Measurements from ENCODE around the gene ARL6IP4. TPM values are rescaled to one million over a fixed set of nuclear protein-coding genes. Genes with fewer than 3 reads are reported as not detected.

The ARL6IP4 gene
- 100 to 1,000 TPM in 3 of 4 donors, 10 to 100 TPM in 1; 87.5 to 149 (median 114) TPM for total RNA-seq

DNA sequence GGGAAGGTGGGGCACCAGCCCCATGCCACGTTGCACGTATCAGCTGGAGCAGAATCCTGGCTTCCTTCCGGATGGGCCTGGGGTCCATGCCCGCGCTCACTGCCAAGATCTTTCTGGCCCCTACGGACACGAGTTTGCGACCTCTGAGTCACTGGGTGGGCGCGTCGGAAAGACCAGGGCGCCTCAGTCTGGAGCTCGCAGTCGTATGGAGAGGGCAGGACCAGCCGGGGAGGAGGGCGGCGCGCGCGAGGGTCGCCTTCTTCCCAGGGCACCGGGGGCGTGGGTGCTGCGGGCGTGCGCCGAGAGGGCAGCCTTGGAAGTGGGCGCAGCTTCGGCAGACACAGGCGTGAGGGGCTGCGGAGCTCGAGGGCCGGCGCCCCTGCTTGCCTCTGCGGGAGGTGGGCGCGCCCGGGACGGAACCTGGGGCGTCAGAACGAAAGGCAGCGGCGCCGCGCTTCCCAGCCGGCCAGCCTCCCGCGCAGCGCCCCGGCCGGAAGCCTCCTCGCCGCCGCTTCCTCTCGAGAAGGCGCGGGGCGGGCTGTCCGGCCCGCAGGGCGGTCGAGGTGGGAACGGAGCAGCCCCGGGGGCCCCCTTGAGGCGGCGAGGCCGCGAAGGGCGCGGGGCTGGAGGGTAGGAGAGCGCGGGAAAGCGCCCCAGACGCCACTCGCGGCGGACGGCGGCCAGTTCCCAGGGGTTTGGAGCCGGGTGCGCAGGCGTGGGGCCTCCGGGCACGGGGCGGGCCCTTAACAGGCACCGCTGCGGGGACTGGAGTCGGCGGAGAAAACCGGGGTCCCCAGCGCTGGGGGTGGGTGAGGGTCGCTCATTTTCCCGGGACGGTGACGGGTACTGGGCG is at the start of gene ARL6IP4:
ARL6IP4 (plus strand) TSS at position 499 of the 853 bp plus-strand sequence. CDS start 459 bp downstream, outside the sequence.
- no peaks in the 10 kb centered on the region for H3K9me3 ChIP-seq
- under 1% methylated on average over 44 of the region's 96 CpGs for WGBS

DNA sequence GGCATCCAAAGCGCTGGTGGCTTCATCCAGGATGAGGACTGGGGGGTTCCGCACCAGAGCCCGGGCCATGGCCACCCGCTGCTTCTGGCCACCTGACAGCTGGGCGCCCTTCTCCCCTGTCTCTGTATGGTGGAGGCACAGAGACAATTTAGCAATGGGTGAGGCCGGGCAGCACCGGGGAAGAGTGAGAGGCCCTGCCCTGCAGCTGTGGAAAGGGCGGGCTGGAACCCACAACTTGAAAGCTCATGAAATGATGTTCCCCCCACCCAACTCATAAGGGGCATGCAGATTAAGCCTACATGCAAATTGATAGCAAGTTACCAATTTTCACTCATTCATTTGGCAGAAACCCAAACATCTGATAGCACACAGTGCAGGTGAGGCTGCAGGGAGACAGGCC is 48.3 kb upstream of the ARL6IP4 start:
- no peak for DNase-seq (ENCODE audit: low spot score in 2 of 2)
- 77% methylated on average over 6 of the region's 8 CpGs for WGBS
- no peaks in the 10 kb centered on the region for H3K4me1 ChIP-seq
- peaks cover 15% of the 10 kb centered on the region for H3K36me3 ChIP-seq
- H3K27ac ChIP-seq: no peak overlapping the region
- TF ChIP-seq EP300 (IDR thresholded peaks at IDR 0.05) (no peak), POLR2A (IDR thresholded peaks at IDR 0.05) (no peak), POLR2AphosphoS5 (IDR thresholded peaks at IDR 0.05) (no peak), CTCF (IDR thresholded peaks at IDR 0.05) (no peak)
- H3K27me3 ChIP-seq: no peaks in the 10 kb centered on the region
- no peaks in the 10 kb centered on the region for H3K9me3 ChIP-seq
- no peak overlapping the region for H3K4me3 ChIP-seq

More for the DNA sequence above, at the start of gene ARL6IP4:
- H3K27me3 ChIP-seq: no peaks in the 10 kb centered on the region
- peak in 1 of 2 donors; percentile 68 for DNase-seq (ENCODE audit: low spot score in 2 of 2)
- H3K27ac ChIP-seq: peak within 1 kb of the TSS; percentile 83
- TF ChIP-seq POLR2A (IDR thresholded peaks at IDR 0.05) (peak in 1 of 2 donors; percentile 51), POLR2AphosphoS5 (IDR thresholded peaks at IDR 0.05) (no peak)
- peaks cover 90% of the 10 kb centered on the region for H3K4me1 ChIP-seq
- peak within 1 kb of the TSS; percentile 82 for H3K4me3 ChIP-seq
- H3K36me3 ChIP-seq: peaks cover 18% of the 10 kb centered on the region

DNA sequence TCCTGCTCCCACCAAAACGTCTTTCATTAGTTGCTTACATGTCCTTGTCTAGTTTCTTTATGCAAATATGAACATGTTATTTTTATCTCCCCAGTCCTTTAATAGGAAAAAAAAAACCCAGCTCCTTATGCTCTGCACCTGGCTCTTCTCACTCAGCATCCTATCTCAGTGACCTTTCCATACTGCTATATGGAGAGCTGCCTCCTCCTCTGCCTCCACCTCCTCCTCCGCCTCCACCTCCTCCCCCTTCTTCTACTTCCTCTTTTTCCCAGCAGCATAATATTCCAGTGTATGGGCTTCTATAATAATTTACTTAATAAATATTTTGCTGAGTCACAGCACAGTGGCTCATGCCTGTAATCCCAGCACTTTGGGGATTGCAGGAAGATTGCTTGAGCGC is 45.8 kb upstream of the ARL6IP4 start:
- H3K36me3 ChIP-seq: peaks cover 15% of the 10 kb centered on the region
- no peak overlapping the region for H3K4me3 ChIP-seq
- TF ChIP-seq POLR2AphosphoS5 (IDR thresholded peaks at IDR 0.05) (no peak), CTCF (IDR thresholded peaks at IDR 0.05) (no peak), POLR2A (IDR thresholded peaks at IDR 0.05) (no peak), EP300 (IDR thresholded peaks at IDR 0.05) (no peak)
- H3K27ac ChIP-seq: no peak overlapping the region
- WGBS: 78% methylated on average over 3 of the region's 3 CpGs
- no peaks in the 10 kb centered on the region for H3K9me3 ChIP-seq
- no peaks in the 10 kb centered on the region for H3K4me1 ChIP-seq
- DNase-seq (ENCODE audit: low spot score in 2 of 2): no peak
- H3K27me3 ChIP-seq: no peaks in the 10 kb centered on the region

DNA sequence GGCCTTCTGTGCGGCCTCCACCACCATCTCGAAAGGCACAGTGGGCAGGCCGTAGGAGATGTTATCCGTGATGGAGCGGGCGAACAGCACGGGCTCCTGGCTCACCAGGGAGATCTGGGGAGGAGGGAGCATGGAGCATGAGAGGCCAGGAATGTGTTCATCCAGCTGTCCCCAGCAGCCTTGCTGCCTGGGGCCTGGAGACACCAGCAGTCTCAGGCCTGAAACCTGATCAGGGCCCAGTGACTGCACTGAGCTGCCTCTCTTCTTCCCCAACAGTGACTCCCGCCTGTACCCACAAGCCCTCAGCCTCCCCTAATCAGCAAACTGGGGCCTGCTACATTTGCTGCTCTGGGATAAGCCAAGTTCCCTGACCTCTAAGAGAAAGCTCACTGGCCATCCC is 45.2 kb upstream of the ARL6IP4 start:
- no peak for DNase-seq (ENCODE audit: low spot score in 2 of 2)
- TF ChIP-seq CTCF (IDR thresholded peaks at IDR 0.05): no peak
- TF ChIP-seq EP300 (IDR thresholded peaks at IDR 0.05): no peak
- TF ChIP-seq POLR2A (IDR thresholded peaks at IDR 0.05): no peak
- no peak for TF ChIP-seq POLR2AphosphoS5 (IDR thresholded peaks at IDR 0.05)
- no peaks in the 10 kb centered on the region for H3K9me3 ChIP-seq
- no peaks in the 10 kb centered on the region for H3K4me1 ChIP-seq
- H3K36me3 ChIP-seq: peaks cover 12% of the 10 kb centered on the region
- H3K27me3 ChIP-seq: no peaks in the 10 kb centered on the region
- 94% methylated on average over 8 of the region's 8 CpGs for WGBS
- H3K27ac ChIP-seq: no peak overlapping the region
- no peak overlapping the region for H3K4me3 ChIP-seq

- Histone ChIP-seq H3K36me3 (peaks cover 12% of the 10 kb centered on the region), H3K4me1 (no peaks in the 10 kb centered on the region), H3K27ac (no peak overlapping the region), H3K4me3 (no peak overlapping the region), H3K27me3 (no peaks in the 10 kb centered on the region), H3K9me3 (no peaks in the 10 kb centered on the region)
- TF ChIP-seq CTCF (IDR thresholded peaks at IDR 0.05) (no peak), POLR2A (IDR thresholded peaks at IDR 0.05) (no peak), EP300 (IDR thresholded peaks at IDR 0.05) (no peak), POLR2AphosphoS5 (IDR thresholded peaks at IDR 0.05) (no peak)
- WGBS: 74% methylated on average over 3 of the region's 3 CpGs
- DNase-seq (ENCODE audit: low spot score in 2 of 2): no peak
Measured at GRCh38 chr12:122937622-122938091, 42.8 kb upstream of the ARL6IP4 start.

Measured in suprapubic skin (tissue), 4 donors.